K562 (cell line): ENCODE results near the gene PON2. TPM values are rescaled to one million over a fixed set of nuclear protein-coding genes. Genes with fewer than 3 reads are reported as not detected.

Source experiments
- AFF4 ChIP-seq: sonication (generic); formaldehyde crosslinking; IDR thresholded peaks from 2 replicates; pipeline ENCODE4 v1.8.0; 2023; ENCODE audit warnings: mild to moderate bottlenecking, missing genetic modification reagents
- CREB1 ChIP-seq, 2 experiments: sonication (generic) in 1 of 2; formaldehyde crosslinking in 1 of 2; IDR thresholded peaks; 2 replicates each; pipeline versions ENCODE4 v1.6.1 to v1.8.0; 2012 to 2022; ENCODE audit warnings: inconsistent platforms in 1 of 2, mild to moderate bottlenecking in 1 of 2, missing genetic modification reagents in 1 of 2, moderate library complexity in 1 of 2
- CUX1 ChIP-seq: fragments of 200-800 bp; sonication (Bioruptor generic); IDR thresholded peaks from 2 replicates; pipeline ENCODE4 v1.6.1; 2016; ENCODE audit warnings: missing genetic modification characterization, missing compliant biosample characterization
- ETS2 ChIP-seq: IDR thresholded peaks from 2 replicates; pipeline ENCODE4 v1.6.1; 2016; ENCODE audit warnings: borderline replicate concordance, missing genetic modification characterization, mild to moderate bottlenecking, moderate library complexity, missing compliant biosample characterization; ENCODE audit not compliant: poor library complexity, severe bottlenecking
- FOXJ3 ChIP-seq: sonication (generic); formaldehyde crosslinking; IDR thresholded peaks from 2 replicates; pipeline ENCODE4 v1.4.0; 2020; ENCODE audit warnings: mild to moderate bottlenecking, missing genetic modification reagents
- HMG20A ChIP-seq: fragments of 450-650 bp; formaldehyde crosslinking; conservative IDR thresholded peaks from 2 replicates; pipeline ENCODE4 v1.4.0; 2020; ENCODE audit warnings: mild to moderate bottlenecking, mixed read lengths
- RHOXF2B ChIP-seq: fragments of 250-450 bp; sonication (Bioruptor Pico); conservative IDR thresholded peaks from 2 replicates; pipeline ENCODE4 v1.5.1; 2021
- ZMIZ1 ChIP-seq, 2 experiments: fragments of 150-350 bp in 1 of 2; IDR thresholded peaks; 2 replicates each; pipeline ENCODE4 v1.6.1; 2012 to 2016; ENCODE audit warnings: low read depth in 2 of 2, low read length in 2 of 2, mild to moderate bottlenecking in 1 of 2, moderate library complexity in 1 of 2
- polyA plus RNA-seq, 8 experiments: library from polyadenylated mRNA; depleted of rRNA in 4 of 8; stranded (reverse) in 5 of 8; unstranded in 3 of 8; fragments of >200 nt; fragmentation: Nextera tagmentation in 2 of 8; fragmentation: Illumina TruSeq in 1 of 8; extraction: Ambion mirVana in 2 of 8; extraction: Trizol in 1 of 8; gene quantifications; 2 replicates each; pipeline versions ENCODE4 v1.2.1 to v1.2.3, GENCODE V29; 2011 to 2014; ENCODE audit warnings: inconsistent platforms in 1 of 8, missing spikeins in 1 of 8
- total RNA-seq, 7 experiments: library from RNA; depleted of rRNA in 6 of 7; stranded (reverse); fragments of >200 nt in 6 of 7; fragmentation: Illumina TruSeq in 2 of 7; extraction: Trizol in 2 of 7; gene quantifications; 2 replicates each; pipeline versions ENCODE4 v1.2.1 to v1.2.3, GENCODE V29; 2011 to 2021; ENCODE audit warnings: low replicate concordance in 1 of 7

Gene PON2
- total and polyA plus RNA-seq, 9 of the 15 experiments (the other 6 are each of a cell fraction or from before 2014, with no cell fraction given): 8.5 to 30.1 (median 21.9) TPM

GRCh38 chr7:95396136-95397032 is 38.4 kb downstream of the PON2 start, which contains the start of gene PON3 (continued):
- TF ChIP-seq AFF4 (CRISPR knock-in tag): no peak
- TF ChIP-seq RHOXF2B (CRISPR knock-in tag): no peak
- TF ChIP-seq CREB1 (IDR thresholded peaks at IDR 0.05): 0 out of 2 replicates have a peak, but pooled peaks have one; percentile 21
- TF ChIP-seq CREB1 (CRISPR knock-in tag; IDR thresholded peaks at IDR 0.05): no peak
- TF ChIP-seq CUX1 (CRISPR knock-in tag): no peak
- no peak for TF ChIP-seq FOXJ3 (CRISPR knock-in tag)
- TF ChIP-seq HMG20A (CRISPR knock-in tag): no peak
- TF ChIP-seq ZMIZ1 (IDR thresholded peaks at IDR 0.05; ENCODE audit: low read depth in 2 of 2, low read length in 2 of 2): no peak
- TF ChIP-seq ETS2 (tag): no peak
